K562 (cell line): ENCODE measurements around the gene MAGEA9B. TPM values are rescaled to one million over a fixed set of nuclear protein-coding genes. Genes with fewer than 3 reads are reported as not detected.

Source experiments
- ARID1B ChIP-seq: fragments of 450-650 bp; IDR thresholded peaks from 2 replicates; pipeline ENCODE4 v1.6.1; 2016; ENCODE audit warnings: antibody characterized with exemption, mild to moderate bottlenecking, inconsistent platforms
- BCL6 ChIP-seq: fragments of 250-450 bp; sonication (Bioruptor Pico); IDR thresholded peaks from 2 replicates; pipeline ENCODE4 v1.4.0; 2020
- BCOR ChIP-seq: fragments of 450-650 bp; IDR thresholded peaks from 2 replicates; pipeline ENCODE4 v1.6.1; 2016
- BRF1 ChIP-seq: IDR thresholded peaks from 3 replicates; pipeline ENCODE4 v1.6.1; 2011; ENCODE audit warnings: borderline replicate concordance, mild to moderate bottlenecking; ENCODE audit not compliant: insufficient read length; ENCODE audit errors: extremely low read depth
- ELF2 ChIP-seq: fragments of 250-450 bp; sonication (Bioruptor Pico); IDR thresholded peaks from 2 replicates; pipeline ENCODE4 v1.5.0; 2021; ENCODE audit warnings: mild to moderate bottlenecking
- ESRRB ChIP-seq: fragments of 250-450 bp; sonication (Bioruptor Pico); IDR thresholded peaks from 2 replicates; pipeline ENCODE4 v1.5.0; 2020; ENCODE audit warnings: mild to moderate bottlenecking, moderate library complexity, borderline replicate concordance
- HNRNPLL ChIP-seq: fragments of 200-400 bp; formaldehyde crosslinking; IDR thresholded peaks from 2 replicates; pipeline ENCODE4 v1.6.1; 2017; ENCODE audit warnings: low read length, low read depth, mild to moderate bottlenecking; ENCODE audit not compliant: poor library complexity, severe bottlenecking
- HNRNPUL1 ChIP-seq: fragments of 200-400 bp; formaldehyde crosslinking; IDR thresholded peaks from 2 replicates; pipeline ENCODE4 v1.6.1; 2017; ENCODE audit warnings: low read length
- KLF13 ChIP-seq: fragments of 450-650 bp; IDR thresholded peaks from 2 replicates; pipeline ENCODE4 v1.6.1; 2016; ENCODE audit warnings: missing genetic modification characterization, low read depth, mild to moderate bottlenecking, missing compliant biosample characterization, moderate library complexity, borderline replicate concordance
- LEF1 ChIP-seq: fragments of 450-650 bp; IDR thresholded peaks from 2 replicates; pipeline ENCODE4 v1.6.1; 2016; ENCODE audit warnings: mild to moderate bottlenecking
- MAFF ChIP-seq: IDR thresholded peaks from 2 replicates; pipeline ENCODE4 v1.6.1; 2012; ENCODE audit warnings: low read length, improper control_type of control experiment
- MYC ChIP-seq, 2 experiments: fragments of 250-450 bp in 1 of 2; sonication (Bioruptor Pico) in 1 of 2; IDR thresholded peaks; 2 replicates each; pipeline versions ENCODE4 v1.5.1 to v1.6.1; 2012 to 2021; ENCODE audit warnings: low read depth in 2 of 2, borderline replicate concordance in 1 of 2, improper control_type of control experiment in 1 of 2, low read length in 1 of 2, mild to moderate bottlenecking in 1 of 2, moderate library complexity in 1 of 2
- NCOR1 ChIP-seq: fragments of 450-650 bp; IDR thresholded peaks from 2 replicates; pipeline ENCODE4 v1.6.1; 2016; ENCODE audit warnings: mild to moderate bottlenecking, moderate library complexity
- NFRKB ChIP-seq: fragments of 450-650 bp; IDR thresholded peaks from 2 replicates; pipeline ENCODE4 v1.6.1; 2016; ENCODE audit warnings: low read depth
- NR0B1 ChIP-seq: fragments of 450-650 bp; IDR thresholded peaks from one replicate; pipeline ENCODE4 v1.6.1; 2018; ENCODE audit warnings: mild to moderate bottlenecking, moderate library complexity; ENCODE audit not compliant: partially characterized antibody
- ZBTB40 ChIP-seq, 2 experiments: fragments of 450-650 bp in 1 of 2; sonication (generic) in 1 of 2; formaldehyde crosslinking in 1 of 2; IDR thresholded peaks; 2 replicates each; pipeline versions ENCODE4 v1.7.1 to v1.9.0; 2016 to 2022; ENCODE audit warnings: inconsistent platforms in 1 of 2, mild to moderate bottlenecking in 1 of 2, missing genetic modification reagents in 1 of 2
- ZNF764 ChIP-seq: fragments of 250-450 bp; sonication (Bioruptor Pico); IDR thresholded peaks from 2 replicates; pipeline ENCODE4 v1.4.0; 2020; ENCODE audit warnings: low read depth, mild to moderate bottlenecking, moderate library complexity
- polyA plus RNA-seq, 8 experiments: library from polyadenylated mRNA; depleted of rRNA in 4 of 8; stranded (reverse) in 5 of 8; unstranded in 3 of 8; fragments of >200 nt; fragmentation: Nextera tagmentation in 2 of 8; fragmentation: Illumina TruSeq in 1 of 8; extraction: Ambion mirVana in 2 of 8; extraction: Trizol in 1 of 8; gene quantifications; 2 replicates each; pipeline versions ENCODE4 v1.2.1 to v1.2.3, GENCODE V29; 2011 to 2014; ENCODE audit warnings: inconsistent platforms in 1 of 8, missing spikeins in 1 of 8
- total RNA-seq, 7 experiments: library from RNA; depleted of rRNA in 6 of 7; stranded (reverse); fragments of >200 nt in 6 of 7; fragmentation: Illumina TruSeq in 2 of 7; extraction: Trizol in 2 of 7; gene quantifications; 2 replicates each; pipeline versions ENCODE4 v1.2.1 to v1.2.3, GENCODE V29; 2011 to 2021; ENCODE audit warnings: low replicate concordance in 1 of 7

The MAGEA9B gene
- total and polyA plus RNA-seq, 9 of the 15 experiments (the other 6 are each of a cell fraction or from before 2014, with no cell fraction given) = 11.2 to 31.2 (median 14.1) TPM

- TF ChIP-seq ZNF764 (CRISPR knock-in tag) = no peak
- peak; percentile 80 for TF ChIP-seq HNRNPLL
- TF ChIP-seq ESRRB (CRISPR knock-in tag) = no peak
- no peak for TF ChIP-seq ARID1B
- peak; percentile 50 for TF ChIP-seq MYC (IDR thresholded peaks at IDR 0.05; ENCODE audit: low read depth, low read length)
- no peak for TF ChIP-seq MYC (CRISPR knock-in tag; IDR thresholded peaks at IDR 0.05; ENCODE audit: borderline replicate concordance, low read depth)
- no peak for TF ChIP-seq LEF1
- no peak for TF ChIP-seq KLF13 (tag)
- TF ChIP-seq HNRNPUL1 = no peak
- TF ChIP-seq MAFF = no peak
- TF ChIP-seq NFRKB = no peak
- no peak for TF ChIP-seq ELF2 (CRISPR knock-in tag)
- TF ChIP-seq BRF1 = no peak
- no peak for TF ChIP-seq BCOR
- TF ChIP-seq BCL6 (CRISPR knock-in tag) = no peak
- 0 out of 2 replicates have a peak, but pooled peaks have one; percentile 21 for TF ChIP-seq ZBTB40 (IDR thresholded peaks at IDR 0.05)
- no peak for TF ChIP-seq ZBTB40 (CRISPR knock-in tag; IDR thresholded peaks at IDR 0.05)
- no peak for TF ChIP-seq NR0B1
- TF ChIP-seq NCOR1 = no peak
These were observed 46.4 kb downstream of the MAGEA9B start, which contains the start of gene EOLA1 (continued) for GRCh38 chrX:149540621-149541520.
